Tongue (tissue), 2 donors: Measurements from ENCODE around the gene E2F1. TPM values are rescaled to one million over a fixed set of nuclear protein-coding genes. Genes with fewer than 3 reads are reported as not detected.

Experiments used
- DNase-seq: peaks from one replicate; pipeline ENCODE4 v3.0.0-alpha.2; 2015
- total RNA-seq: library from RNA; depleted of rRNA; stranded (reverse); fragments of >200 nt; gene quantifications from one replicate; pipeline ENCODE4 v1.2.3, GENCODE V29; 2014

E2F1 gene
- total RNA-seq, 1 donor from 2014 or later: 5.5 TPM

GRCh38 chr20:33687370-33687915, 1.3 kb upstream of the E2F1 start:
- DNase-seq: no peak

GRCh38 chr20:33686984-33687366, 790 bp upstream of the E2F1 start:
- no peak for DNase-seq

DNA sequence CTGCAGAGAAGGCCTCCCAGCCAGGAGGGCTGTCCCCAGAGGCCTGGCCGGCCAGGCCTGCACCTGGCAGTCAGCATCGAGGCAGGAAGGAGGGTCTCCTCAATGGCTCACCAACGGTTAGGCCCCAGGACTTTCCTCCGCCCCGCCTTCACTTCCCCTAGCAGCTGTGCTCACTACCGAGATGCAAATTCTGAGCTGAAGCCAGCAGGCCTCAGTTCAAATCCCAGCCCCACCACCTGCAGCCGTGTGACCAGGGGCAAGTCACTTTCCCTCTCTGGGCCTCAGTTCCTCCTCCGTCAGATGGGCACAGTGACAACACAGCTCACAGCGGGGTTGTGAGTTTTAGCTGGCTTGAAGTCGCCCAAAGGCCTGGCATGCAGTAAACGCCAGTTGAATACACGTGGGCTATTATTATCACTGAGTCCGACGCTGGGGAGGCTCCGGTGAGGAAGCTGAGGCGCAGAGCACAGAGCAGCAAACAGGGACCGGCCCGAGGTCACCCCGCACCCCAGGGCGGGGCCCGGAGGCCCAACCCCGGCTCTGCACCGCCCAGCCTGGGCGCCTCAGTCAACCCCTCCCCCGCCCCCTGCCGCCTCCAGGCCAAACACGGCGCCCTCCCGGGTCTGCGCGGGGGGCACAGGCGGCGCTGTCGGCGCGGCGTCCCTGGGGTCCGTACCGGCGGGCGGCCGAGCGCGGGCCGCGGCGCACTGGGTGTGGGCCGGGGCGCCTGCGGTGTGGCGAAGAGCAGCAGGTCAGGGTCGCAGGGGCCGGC, 671 bp downstream of the E2F1 start:
- DNase-seq: peak; percentile 84

DNA sequence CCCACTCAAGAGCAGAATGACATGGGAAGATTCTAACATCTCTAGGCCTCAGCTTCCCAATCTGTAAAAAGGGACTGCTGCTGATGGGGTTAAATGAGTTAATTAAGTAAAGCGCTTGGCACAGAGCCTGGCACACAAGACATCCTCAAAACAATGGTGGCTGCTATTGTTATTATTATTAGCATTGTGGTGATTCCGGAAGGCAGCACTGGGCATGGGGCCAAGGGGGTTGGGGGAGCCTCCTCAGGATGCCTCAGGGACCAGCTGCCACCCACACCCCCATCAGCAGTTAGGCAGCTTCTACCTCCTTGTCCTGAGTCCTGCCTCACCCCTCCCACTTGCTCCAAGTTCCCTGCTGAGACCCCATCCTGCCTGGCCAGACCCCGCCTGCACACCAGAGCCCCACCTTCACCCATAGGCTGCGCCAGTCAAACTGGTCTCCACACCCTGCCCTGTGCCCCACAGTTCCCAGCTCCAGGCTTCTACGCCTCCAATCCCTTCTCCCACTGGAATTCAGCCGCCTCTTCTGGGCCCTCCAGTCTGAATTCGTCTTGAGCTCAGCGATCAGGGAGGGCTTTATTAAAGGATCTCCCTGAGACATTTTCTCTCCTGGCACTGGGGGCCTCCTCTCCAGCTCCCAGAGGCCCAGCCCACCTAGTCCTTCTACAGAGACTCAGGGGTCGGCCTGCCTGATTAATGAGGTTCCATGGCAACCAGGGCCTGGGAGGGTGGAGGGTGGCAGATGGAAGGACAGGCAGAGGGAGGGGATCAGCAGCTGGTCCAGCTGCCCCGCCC, 1.5 kb downstream of the E2F1 start:
- no peak for DNase-seq

GRCh38 chr20:33681728-33682353, 4.3 kb downstream of the E2F1 start:
- no peak for DNase-seq

- DNase-seq: no peak
These were observed 4.9 kb downstream of the E2F1 start for GRCh38 chr20:33681288-33681687.

DNA sequence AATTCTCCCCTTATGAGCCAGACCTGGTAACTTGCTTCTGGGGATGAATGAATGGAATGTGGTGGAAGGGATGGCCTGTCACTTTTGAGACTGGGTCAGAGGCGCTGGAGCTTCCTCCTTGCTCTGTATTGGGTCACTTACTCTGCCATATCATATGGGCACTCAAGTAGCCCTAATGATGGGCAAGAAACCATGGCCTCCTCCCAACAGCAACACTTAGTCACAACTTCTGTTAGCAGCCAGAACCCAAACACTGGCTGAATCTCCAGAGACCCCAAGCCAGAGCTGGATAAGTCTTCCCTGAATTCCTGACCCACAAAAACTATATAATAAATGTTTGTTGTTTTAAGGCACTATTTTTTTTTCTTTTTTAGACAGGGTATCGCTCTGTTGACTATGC, 5.5 kb downstream of the E2F1 start:
- no peak for DNase-seq

- DNase-seq: no peak
These were observed 6.3 kb downstream of the E2F1 start for GRCh38 chr20:33679758-33680485.

GRCh38 chr20:33677991-33678702, 8.0 kb downstream of the E2F1 start:
- peak; percentile 91 for DNase-seq

DNA sequence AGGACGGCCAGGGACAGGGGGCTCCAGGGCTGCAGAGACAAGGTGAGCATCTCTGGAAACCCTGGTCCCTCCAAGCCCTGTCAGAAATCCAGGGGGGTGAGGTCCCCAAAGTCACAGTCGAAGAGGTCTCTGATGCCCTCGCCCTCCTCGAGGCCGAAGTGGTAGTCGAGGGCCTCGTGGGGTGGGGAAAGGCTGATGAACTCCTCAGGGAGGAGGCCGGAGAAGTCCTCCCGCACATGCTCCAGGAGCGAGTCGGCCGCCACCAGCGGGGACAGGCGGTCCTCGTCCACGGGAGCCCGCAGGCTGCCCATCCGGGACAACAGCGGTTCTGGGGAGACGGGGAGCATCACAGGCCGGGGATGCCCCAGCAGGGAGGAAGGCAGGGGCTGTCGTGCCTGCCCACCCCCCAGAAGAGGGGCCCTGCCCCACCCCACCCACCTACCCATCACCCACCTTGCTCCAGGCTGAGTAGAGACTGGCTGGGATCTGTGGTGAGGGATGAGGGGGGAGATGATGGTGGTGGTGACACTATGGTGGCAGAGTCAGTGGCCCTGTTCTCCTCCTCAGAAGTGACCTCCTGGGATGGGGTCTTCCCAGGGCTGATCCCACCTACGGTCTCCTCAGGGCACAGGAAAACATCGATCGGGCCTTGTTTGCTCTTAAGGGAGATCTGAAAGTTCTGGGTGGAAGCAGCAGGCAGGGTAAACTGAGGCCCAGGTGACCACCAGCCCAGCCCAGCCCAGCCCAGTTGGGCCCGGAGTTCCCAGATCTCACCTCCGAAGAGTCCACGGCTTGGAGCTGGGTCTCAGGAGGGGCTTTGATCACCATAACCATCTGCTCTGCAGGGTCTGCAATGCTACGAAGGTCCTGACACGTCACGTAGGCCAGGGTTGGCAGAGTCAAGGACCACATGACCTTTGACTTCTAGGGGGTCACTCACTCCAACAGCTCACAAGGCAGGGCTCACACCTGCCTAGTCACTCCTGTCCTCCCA, 9.2 kb downstream of the E2F1 start:
- DNase-seq: no peak

- DNase-seq: no peak
These were observed 10.1 kb downstream of the E2F1 start for GRCh38 chr20:33676121-33676520.

GRCh38 chr20:33675136-33675959, 10.8 kb downstream of the E2F1 start:
- peak; percentile 50 for DNase-seq

DNA sequence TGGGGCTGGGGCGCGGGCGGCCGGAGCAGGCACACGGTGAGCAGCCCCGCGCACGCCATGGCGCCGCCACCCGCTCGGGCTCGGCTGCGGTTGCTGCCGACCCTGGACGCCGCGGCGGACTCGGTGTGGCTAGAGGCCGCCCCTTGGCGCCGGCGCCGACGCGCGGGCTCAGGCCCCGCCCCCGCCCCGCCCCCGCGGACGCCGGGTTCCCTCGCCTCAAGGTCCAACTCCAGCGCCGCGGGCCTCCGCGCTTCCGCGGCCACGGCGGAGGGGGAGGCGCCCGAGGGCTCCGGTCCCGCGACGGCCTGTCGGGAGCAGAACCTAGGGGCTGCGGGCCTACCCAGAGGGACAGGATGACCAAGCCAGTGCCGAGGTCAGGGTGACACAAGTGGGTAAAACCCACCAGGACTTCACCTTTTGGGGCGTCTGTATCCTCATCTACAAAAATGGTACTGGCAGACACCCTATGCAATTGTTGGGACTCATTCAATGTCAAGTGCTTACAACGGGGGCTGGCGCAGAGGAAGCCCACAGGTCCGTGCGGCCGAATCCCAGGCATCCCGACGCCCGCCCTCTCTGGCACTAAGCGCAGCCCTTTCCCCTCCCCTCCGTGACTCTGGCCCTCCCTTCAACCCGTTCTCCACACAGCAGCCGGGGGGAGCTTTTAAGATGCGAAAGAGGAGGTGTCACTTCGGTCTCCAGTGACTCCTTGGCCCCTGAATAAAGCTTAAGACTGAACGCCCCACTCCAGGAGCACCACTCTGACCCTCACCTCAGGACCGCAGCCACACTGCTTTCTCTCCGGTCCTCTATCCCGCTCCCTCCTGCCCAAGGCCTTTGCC, 11.7 kb downstream of the E2F1 start, which contains the start of gene NECAB3:
NECAB3 (minus strand) TSS at position 135 of the 842 bp plus-strand sequence; CDS start at position 59, 76 bp downstream.
- DNase-seq: peak; percentile 91

- no peak for DNase-seq
These were observed 12.5 kb downstream of the E2F1 start for GRCh38 chr20:33673410-33674293.

DNA sequence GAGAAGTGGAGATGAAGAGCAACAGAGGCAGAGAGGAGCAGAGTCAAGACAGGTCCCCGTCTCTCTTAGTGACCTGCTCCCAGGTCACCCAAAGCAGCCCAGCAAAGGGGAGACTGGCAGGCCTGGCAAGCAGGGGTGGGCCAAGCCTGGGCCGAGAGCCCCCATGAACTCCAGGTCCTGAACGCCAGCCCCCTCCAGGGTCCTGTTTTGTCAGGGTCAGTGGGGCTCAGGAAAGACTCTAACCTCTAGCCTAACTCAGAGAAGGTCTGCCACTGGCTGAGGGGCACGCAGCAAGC, 13.1 kb downstream of the E2F1 start:
- DNase-seq: no peak

DNA sequence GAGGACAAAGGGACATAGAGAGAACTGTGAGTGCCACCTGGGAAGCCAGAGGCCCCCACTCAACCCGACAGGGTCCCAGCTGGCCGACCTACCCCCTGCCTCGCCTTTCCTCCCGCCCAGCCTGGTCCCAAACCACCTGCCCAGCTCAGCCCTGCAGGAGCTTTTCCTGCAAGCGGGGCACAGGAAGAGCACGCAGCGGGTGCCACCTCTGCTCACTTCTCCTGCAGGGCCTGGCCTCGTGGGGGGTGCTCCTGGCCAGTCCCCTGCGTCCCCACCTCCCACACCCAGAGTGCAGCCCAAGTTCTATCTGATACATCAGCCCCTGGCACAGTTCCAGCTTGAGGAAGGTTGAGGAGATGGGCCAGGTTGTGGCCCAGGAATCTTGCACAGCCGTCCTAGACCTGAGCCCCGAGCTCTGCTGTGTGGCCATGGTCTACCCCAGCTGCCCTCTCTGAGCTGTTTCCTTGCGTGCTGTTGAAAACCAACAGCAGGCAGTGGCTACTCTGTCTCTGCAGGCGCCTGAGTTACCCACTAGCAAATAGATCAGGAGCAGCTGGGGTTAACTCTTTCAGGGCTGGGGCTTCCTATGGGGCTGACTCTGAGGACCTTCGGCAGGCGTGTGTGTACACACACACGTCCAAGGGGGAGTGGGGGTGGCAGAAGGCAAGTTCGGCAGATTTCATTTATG, 13.6 kb downstream of the E2F1 start:
- DNase-seq: no peak
